ENCODE measurements around the gene AHNAK.
"Not testable (repeated sequence)": the region's sequence is repeated elsewhere in the genome, so short reads cannot be mapped to it uniquely, and the experiment has no call there.

Gene AHNAK

GRCh38 chr11:62501432-62501891, 45.1 kb downstream of the AHNAK start:
- Histone ChIP-seq H3K27me3 (ENCODE audit: control insufficient read depth, insufficient read depth, low read length) (peaks cover 4% of the 10 kb centered on the region), H3K4me3 (ENCODE audit: low read length) (no peak overlapping the region), H3K9ac (ENCODE audit: low read length) (no peak overlapping the region), H3K36me3 (ENCODE audit: control insufficient read depth, insufficient read depth, low read length) (no peaks in the 10 kb centered on the region), H3K9me3 (ENCODE audit: control insufficient read depth, low read length) (no peaks in the 10 kb centered on the region), H3K4me1 (ENCODE audit: control insufficient read depth, insufficient read depth, low read length) (peaks cover 31% of the 10 kb centered on the region)

- Histone ChIP-seq H3K9me3 (ENCODE audit: control insufficient read depth, low read length) (no peaks in the 10 kb centered on the region), H3K4me1 (ENCODE audit: control insufficient read depth, insufficient read depth, low read length) (peaks cover 31% of the 10 kb centered on the region)
Observed at GRCh38 chr11:62500650-62501030, 46.0 kb downstream of the AHNAK start.

GRCh38 chr11:62499944-62500649, 46.5 kb downstream of the AHNAK start:
- no peak overlapping the region for H3K9ac ChIP-seq (ENCODE audit: low read length)
- no peaks in the 10 kb centered on the region for H3K36me3 ChIP-seq (ENCODE audit: control insufficient read depth, insufficient read depth, low read length)
- no peak overlapping the region for H3K4me3 ChIP-seq (ENCODE audit: low read length)
- H3K9me3 ChIP-seq (ENCODE audit: control insufficient read depth, low read length), result no peaks in the 10 kb centered on the region
- H3K27me3 ChIP-seq (ENCODE audit: control insufficient read depth, insufficient read depth, low read length), result peaks cover 2% of the 10 kb centered on the region
- H3K4me1 ChIP-seq (ENCODE audit: control insufficient read depth, insufficient read depth, low read length), result peaks cover 25% of the 10 kb centered on the region

More at GRCh38 chr11:62500650-62501030, 46.0 kb downstream of the AHNAK start:
- H3K27me3 ChIP-seq (ENCODE audit: control insufficient read depth, insufficient read depth, low read length), result peaks cover 4% of the 10 kb centered on the region
- no peak overlapping the region for H3K4me3 ChIP-seq (ENCODE audit: low read length)
- H3K36me3 ChIP-seq (ENCODE audit: control insufficient read depth, insufficient read depth, low read length), result no peaks in the 10 kb centered on the region
- H3K9ac ChIP-seq (ENCODE audit: low read length), result no peak overlapping the region

- not testable (repeated sequence) for H3K27me3 ChIP-seq (ENCODE audit: control insufficient read depth, insufficient read depth, low read length); H3K4me3 ChIP-seq (ENCODE audit: low read length); H3K9me3 ChIP-seq (ENCODE audit: control insufficient read depth, low read length); H3K9ac ChIP-seq (ENCODE audit: low read length); H3K36me3 ChIP-seq (ENCODE audit: control insufficient read depth, insufficient read depth, low read length)
- H3K4me1 ChIP-seq (ENCODE audit: control insufficient read depth, insufficient read depth, low read length), result peaks cover 21% of the 10 kb centered on the region
Observed at GRCh38 chr11:62499311-62499943, 47.2 kb downstream of the AHNAK start.

- Histone ChIP-seq H3K27me3 (ENCODE audit: control insufficient read depth, insufficient read depth, low read length) (no peaks in the 10 kb centered on the region), H3K4me1 (ENCODE audit: control insufficient read depth, insufficient read depth, low read length) (peaks cover 21% of the 10 kb centered on the region), H3K36me3 (ENCODE audit: control insufficient read depth, insufficient read depth, low read length) (no peaks in the 10 kb centered on the region), H3K9ac (ENCODE audit: low read length) (no peak overlapping the region), H3K4me3 (ENCODE audit: low read length) (no peak overlapping the region), H3K9me3 (ENCODE audit: control insufficient read depth, low read length) (no peaks in the 10 kb centered on the region)
Observed at GRCh38 chr11:62498492-62499286, 47.9 kb downstream of the AHNAK start.

GRCh38 chr11:62498031-62498430, 48.6 kb downstream of the AHNAK start:
- Histone ChIP-seq H3K27me3 (ENCODE audit: control insufficient read depth, insufficient read depth, low read length) (no peaks in the 10 kb centered on the region), H3K9me3 (ENCODE audit: control insufficient read depth, low read length) (no peaks in the 10 kb centered on the region), H3K36me3 (ENCODE audit: control insufficient read depth, insufficient read depth, low read length) (no peaks in the 10 kb centered on the region), H3K4me3 (ENCODE audit: low read length) (no peak overlapping the region), H3K9ac (ENCODE audit: low read length) (no peak overlapping the region), H3K4me1 (ENCODE audit: control insufficient read depth, insufficient read depth, low read length) (peaks cover 20% of the 10 kb centered on the region)

- H3K27me3 ChIP-seq (ENCODE audit: control insufficient read depth, insufficient read depth, low read length), result no peaks in the 10 kb centered on the region
- no peaks in the 10 kb centered on the region for H3K9me3 ChIP-seq (ENCODE audit: control insufficient read depth, low read length)
- peaks cover 12% of the 10 kb centered on the region for H3K4me1 ChIP-seq (ENCODE audit: control insufficient read depth, insufficient read depth, low read length)
- no peaks in the 10 kb centered on the region for H3K36me3 ChIP-seq (ENCODE audit: control insufficient read depth, insufficient read depth, low read length)
- H3K4me3 ChIP-seq (ENCODE audit: low read length), result no peak overlapping the region
- H3K9ac ChIP-seq (ENCODE audit: low read length), result no peak overlapping the region
Observed at GRCh38 chr11:62497132-62497801, 49.3 kb downstream of the AHNAK start.

GRCh38 chr11:62496676-62497075, 49.9 kb downstream of the AHNAK start:
- Histone ChIP-seq H3K36me3 (ENCODE audit: control insufficient read depth, insufficient read depth, low read length) (no peaks in the 10 kb centered on the region), H3K4me1 (ENCODE audit: control insufficient read depth, insufficient read depth, low read length) (peaks cover 6% of the 10 kb centered on the region), H3K9ac (ENCODE audit: low read length) (no peak overlapping the region), H3K27me3 (ENCODE audit: control insufficient read depth, insufficient read depth, low read length) (no peaks in the 10 kb centered on the region), H3K4me3 (ENCODE audit: low read length) (no peak overlapping the region), H3K9me3 (ENCODE audit: control insufficient read depth, low read length) (no peaks in the 10 kb centered on the region)

GRCh38 chr11:62494246-62494645, 52.4 kb downstream of the AHNAK start:
- H3K4me3 ChIP-seq (ENCODE audit: low read length), result no peak overlapping the region
- no peaks in the 10 kb centered on the region for H3K36me3 ChIP-seq (ENCODE audit: control insufficient read depth, insufficient read depth, low read length)
- peaks cover 5% of the 10 kb centered on the region for H3K4me1 ChIP-seq (ENCODE audit: control insufficient read depth, insufficient read depth, low read length)
- H3K9me3 ChIP-seq (ENCODE audit: control insufficient read depth, low read length), result no peaks in the 10 kb centered on the region
- no peak overlapping the region for H3K9ac ChIP-seq (ENCODE audit: low read length)
- no peaks in the 10 kb centered on the region for H3K27me3 ChIP-seq (ENCODE audit: control insufficient read depth, insufficient read depth, low read length)

GRCh38 chr11:62493801-62494200, 52.8 kb downstream of the AHNAK start:
- Histone ChIP-seq H3K4me3 (ENCODE audit: low read length) (no peak overlapping the region), H3K36me3 (ENCODE audit: control insufficient read depth, insufficient read depth, low read length) (no peaks in the 10 kb centered on the region), H3K9me3 (ENCODE audit: control insufficient read depth, low read length) (no peaks in the 10 kb centered on the region), H3K4me1 (ENCODE audit: control insufficient read depth, insufficient read depth, low read length) (peaks cover 5% of the 10 kb centered on the region), H3K27me3 (ENCODE audit: control insufficient read depth, insufficient read depth, low read length) (no peaks in the 10 kb centered on the region), H3K9ac (ENCODE audit: low read length) (no peak overlapping the region)

GRCh38 chr11:62492586-62492985, 54.0 kb downstream of the AHNAK start:
- Histone ChIP-seq H3K4me1 (ENCODE audit: control insufficient read depth, insufficient read depth, low read length) (peaks cover 5% of the 10 kb centered on the region), H3K9me3 (ENCODE audit: control insufficient read depth, low read length) (no peaks in the 10 kb centered on the region), H3K27me3 (ENCODE audit: control insufficient read depth, insufficient read depth, low read length) (no peaks in the 10 kb centered on the region), H3K36me3 (ENCODE audit: control insufficient read depth, insufficient read depth, low read length) (no peaks in the 10 kb centered on the region), H3K4me3 (ENCODE audit: low read length) (no peak overlapping the region), H3K9ac (ENCODE audit: low read length) (no peak overlapping the region)

Data from mucosa of stomach (tissue), 1 donor.